ENCODE measurements around the gene JUN. TPM values are rescaled to one million over a fixed set of nuclear protein-coding genes. Genes with fewer than 3 reads are reported as not detected.

Gene JUN
- total and polyA plus RNA-seq, 4 donors, result 15.0 to 29.8 (median 17.5) TPM

- Histone ChIP-seq H3K27ac (ENCODE audit: low read depth in 1 of 2, low read length in 2 of 2) (no peak overlapping the region), H3K4me3 (ENCODE audit: low read depth in 1 of 3, low read length in 3 of 3) (no peak overlapping the region), H3K9ac (ENCODE audit: low read depth in 1 of 2, low read length in 2 of 2) (no peak overlapping the region), H3K36me3 (ENCODE audit: control insufficient read depth in 4 of 4, insufficient read depth in 3 of 4, low read depth in 1 of 4, low read length in 3 of 4) (no peaks in the 10 kb centered on the region), H3K9me3 (ENCODE audit: control insufficient read depth in 4 of 4, low read length in 3 of 4) (no peaks in the 10 kb centered on the region), H3K27me3 (ENCODE audit: control insufficient read depth in 4 of 4, insufficient read depth in 4 of 4, low read length in 3 of 4) (no peaks in the 10 kb centered on the region), H3K4me1 (ENCODE audit: control insufficient read depth in 4 of 4, insufficient read depth in 4 of 4, low read length in 3 of 4) (peaks cover 4 to 7% (median 6%) of the 10 kb centered on the region in 4 donors)
- no peak for TF ChIP-seq NR2F2 (IDR thresholded peaks at IDR 0.05)
- no peak for TF ChIP-seq RAD21 (IDR thresholded peaks at IDR 0.05)
- TF ChIP-seq ATF3 (IDR thresholded peaks at IDR 0.05), result no peak
- no peak for TF ChIP-seq GABPA (IDR thresholded peaks at IDR 0.05 in 1 of 2, conservative IDR thresholded peaks at IDR 0.05 in 1 of 2)
- TF ChIP-seq TAF1 (conservative IDR thresholded peaks at IDR 0.05), result no peak
- no peak for TF ChIP-seq FOXA1 (IDR thresholded peaks at IDR 0.05)
- no peak for TF ChIP-seq REST (IDR thresholded peaks at IDR 0.05)
- no peak for TF ChIP-seq MAX (IDR thresholded peaks at IDR 0.05)
- no peak for TF ChIP-seq ZBTB33 (IDR thresholded peaks at IDR 0.05)
- TF ChIP-seq JUND (IDR thresholded peaks at IDR 0.05), result no peak
- TF ChIP-seq YY1 (IDR thresholded peaks at IDR 0.05), result no peak
- TF ChIP-seq SP1 (IDR thresholded peaks at IDR 0.05), result no peak
- TF ChIP-seq HNF4A (conservative IDR thresholded peaks at IDR 0.05), result no peak
- TF ChIP-seq HNF4G (IDR thresholded peaks at IDR 0.05), result no peak
- no peak for TF ChIP-seq FOXA2 (IDR thresholded peaks at IDR 0.05)
- TF ChIP-seq EGR1 (IDR thresholded peaks at IDR 0.05; ENCODE audit: low read depth in 2 of 2), result no peak
- TF ChIP-seq RXRA (IDR thresholded peaks at IDR 0.05), result no peak
- no peak for TF ChIP-seq CTCF (IDR thresholded peaks at IDR 0.05; ENCODE audit: low read depth, low read length, missing input control)
- WGBS, result 95% methylated on average over 1 of the region's 1 CpG
- no peak for DNase-seq (ENCODE audit: low spot score)
Observed at GRCh38 chr1:58799650-58800049, 15.8 kb upstream of the JUN start.

All from liver (tissue), 9 donors.